Mucosa of descending colon (tissue), 3 donors: Measurements from ENCODE around the gene AXIN2. TPM values are rescaled to one million over a fixed set of nuclear protein-coding genes. Genes with fewer than 3 reads are reported as not detected.

ENCODE experiments used
- ATAC-seq: fragments of 200-7000 bp; cut with Tn5 transposase; one replicate; pipeline ENCODE4 v1.9.1; 2020; ENCODE audit warnings: mild to moderate bottlenecking, moderate library complexity
- DNase-seq, 3 donors: peaks; one replicate each; pipeline ENCODE4 v3.0.0-alpha.2; 2020
- H3K36me3 ChIP-seq: fragments of 200-600 bp; one replicate; pipeline ENCODE4 v1.8.0; 2021; ENCODE audit warnings: low read depth, mild to moderate bottlenecking
- H3K4me1 ChIP-seq: fragments of 200-600 bp; one replicate; pipeline ENCODE4 v1.8.0; 2021; ENCODE audit warnings: low read depth, mild to moderate bottlenecking
- H3K4me3 ChIP-seq: fragments of 200-600 bp; one replicate; pipeline ENCODE4 v1.8.0; 2021; ENCODE audit warnings: mild to moderate bottlenecking
- H3K9me3 ChIP-seq: fragments of 200-600 bp; one replicate; pipeline ENCODE4 v1.8.0; 2021; ENCODE audit warnings: mild to moderate bottlenecking
- intact Hi-C, 2 donors: fragments of 100-400 bp; cut with DNase I in 1 of 2; cut with micrococcal nuclease in 1 of 2; formaldehyde crosslinking; loops; one replicate each; pipeline versions ENCODE4 v1.11.0 to v1.11.1; 2022; cut with DNase I, micrococcal nuclease
- total RNA-seq, 3 donors: library from RNA; stranded (reverse); fragmentation: NEBNext Ultra II Directional in 2 of 3; extraction: Animal tissue kit (Norgen Biotek cat#: 25700) in 2 of 3; gene quantifications; one replicate each; pipeline versions ENCODE4 v1.2.1 to v1.2.4, GENCODE V29; 2021 to 2023
- TF ChIP-seq, protein P1 (sequence below): fragments of 200-600 bp; IDR thresholded peaks from one replicate; pipeline ENCODE4 v1.8.0; 2022; ENCODE audit warnings: antibody characterized with exemption, mild to moderate bottlenecking
- donor health status: DM: no; HTN: no; CAD: no; lungs with moderate emphysema.
- donor health status: DM: no; HTN: no; CAD: no.
- donor health status: DM: no; HTN: yes; CAD: no.

The AXIN2 gene
- total RNA-seq, 3 donors from 2014 or later = 27.6 to 63.3 (median 39.3) TPM

GRCh38 chr17:65564793-65565192, 3.3 kb upstream of the AXIN2 start:
- peaks cover 9% of the 10 kb centered on the region for H3K4me1 ChIP-seq
- DNase-seq (no peak), ATAC-seq (no peak)
- TF ChIP-seq, protein P1, sequence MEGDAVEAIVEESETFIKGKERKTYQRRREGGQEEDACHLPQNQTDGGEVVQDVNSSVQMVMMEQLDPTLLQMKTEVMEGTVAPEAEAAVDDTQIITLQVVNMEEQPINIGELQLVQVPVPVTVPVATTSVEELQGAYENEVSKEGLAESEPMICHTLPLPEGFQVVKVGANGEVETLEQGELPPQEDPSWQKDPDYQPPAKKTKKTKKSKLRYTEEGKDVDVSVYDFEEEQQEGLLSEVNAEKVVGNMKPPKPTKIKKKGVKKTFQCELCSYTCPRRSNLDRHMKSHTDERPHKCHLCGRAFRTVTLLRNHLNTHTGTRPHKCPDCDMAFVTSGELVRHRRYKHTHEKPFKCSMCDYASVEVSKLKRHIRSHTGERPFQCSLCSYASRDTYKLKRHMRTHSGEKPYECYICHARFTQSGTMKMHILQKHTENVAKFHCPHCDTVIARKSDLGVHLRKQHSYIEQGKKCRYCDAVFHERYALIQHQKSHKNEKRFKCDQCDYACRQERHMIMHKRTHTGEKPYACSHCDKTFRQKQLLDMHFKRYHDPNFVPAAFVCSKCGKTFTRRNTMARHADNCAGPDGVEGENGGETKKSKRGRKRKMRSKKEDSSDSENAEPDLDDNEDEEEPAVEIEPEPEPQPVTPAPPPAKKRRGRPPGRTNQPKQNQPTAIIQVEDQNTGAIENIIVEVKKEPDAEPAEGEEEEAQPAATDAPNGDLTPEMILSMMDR = no peak
- no peak overlapping the region for H3K4me3 ChIP-seq
- H3K36me3 ChIP-seq = no peaks in the 10 kb centered on the region
- intact Hi-C loops = no loop called here
- H3K9me3 ChIP-seq = no peaks in the 10 kb centered on the region

DNA sequence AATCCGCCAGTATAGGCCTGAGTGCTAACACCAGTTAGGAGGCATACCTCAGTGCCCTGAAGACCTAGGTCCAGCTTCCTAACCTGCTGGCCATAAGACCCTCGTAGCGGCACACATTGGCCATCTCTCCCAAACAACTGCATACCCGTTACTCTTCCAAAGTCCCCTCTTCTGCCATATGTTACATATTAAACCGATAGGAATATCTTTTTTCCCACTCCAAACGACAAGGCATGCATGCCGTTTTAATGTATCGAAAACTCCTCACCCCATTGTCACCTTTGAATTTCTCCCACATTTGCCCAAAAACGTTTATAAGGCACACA, 721 bp upstream of the AXIN2 start:
- H3K9me3 ChIP-seq = no peaks in the 10 kb centered on the region
- no peak overlapping the region for H3K4me3 ChIP-seq
- TF ChIP-seq, protein P1 = no peak
- DNase-seq = no peak
- peaks cover 18% of the 10 kb centered on the region for H3K4me1 ChIP-seq
- no peak for ATAC-seq
- intact Hi-C loops = no loop called here
- no peaks in the 10 kb centered on the region for H3K36me3 ChIP-seq

- peak overlapping the region; percentile 72 for H3K4me3 ChIP-seq
- ATAC-seq (peak; percentile 45), DNase-seq (peak; percentile 89 to 91 (median 90))
- intact Hi-C loops = no loop called here
- no peaks in the 10 kb centered on the region for H3K9me3 ChIP-seq
- TF ChIP-seq, protein P1 = no peak
- H3K36me3 ChIP-seq = no peaks in the 10 kb centered on the region
- peaks cover 29% of the 10 kb centered on the region for H3K4me1 ChIP-seq
These were observed 608 bp downstream of the AXIN2 start for GRCh38 chr17:65560628-65561451.

DNA sequence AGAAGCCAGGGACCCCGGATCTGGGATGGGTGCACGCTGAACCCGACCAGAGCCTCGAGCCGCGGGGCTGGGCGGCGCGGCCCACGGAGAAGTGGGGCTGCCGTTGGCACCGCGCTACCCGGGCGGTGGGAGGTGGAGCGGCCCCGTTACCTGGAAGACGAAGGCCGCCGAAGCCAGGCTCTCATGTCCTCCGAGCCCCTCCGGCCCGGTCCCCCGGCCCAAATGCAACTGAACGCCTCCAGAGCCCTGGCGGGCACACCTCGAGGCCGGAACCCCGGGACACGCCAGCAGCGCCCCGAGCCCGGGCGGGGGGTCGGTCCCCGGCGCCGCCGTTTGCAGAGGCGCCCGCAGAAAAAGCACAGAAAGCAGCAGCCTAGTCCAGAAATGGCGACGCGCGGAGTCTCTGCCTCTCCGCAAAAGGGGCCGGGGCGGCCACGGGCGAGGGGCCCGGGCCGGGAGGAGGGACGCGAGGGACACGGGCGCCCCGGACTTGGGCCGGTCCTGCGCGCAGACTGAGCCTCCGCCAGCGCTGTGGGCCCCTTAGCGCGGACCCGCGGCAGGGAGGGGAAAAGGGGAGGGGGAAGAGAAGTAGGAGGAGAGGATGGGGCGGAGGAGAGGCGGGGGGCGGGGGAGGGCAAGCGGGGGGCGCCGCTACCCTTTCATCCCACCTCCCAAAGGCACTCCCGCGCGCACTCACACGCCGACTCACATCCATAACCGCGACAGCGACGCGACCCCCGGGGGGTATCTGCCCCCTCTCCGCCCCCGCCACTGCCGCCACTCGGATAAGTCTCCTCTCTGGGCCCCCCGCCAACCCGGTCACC, 1.4 kb downstream of the AXIN2 start:
- DNase-seq = peak; percentile 39 to 69 (median 69)
- no peaks in the 10 kb centered on the region for H3K9me3 ChIP-seq
- H3K36me3 ChIP-seq = no peaks in the 10 kb centered on the region
- peak overlapping the region; percentile 72 for H3K4me3 ChIP-seq
- peaks cover 29% of the 10 kb centered on the region for H3K4me1 ChIP-seq
- TF ChIP-seq, protein P1 = no peak
- peak; percentile 12 for ATAC-seq
- intact Hi-C loops = loop anchor here in 1 of 2 donors (10.0 kb wide), 1 partner anchor 105 kb away; no protein-coding TSS in a partner anchor

DNA sequence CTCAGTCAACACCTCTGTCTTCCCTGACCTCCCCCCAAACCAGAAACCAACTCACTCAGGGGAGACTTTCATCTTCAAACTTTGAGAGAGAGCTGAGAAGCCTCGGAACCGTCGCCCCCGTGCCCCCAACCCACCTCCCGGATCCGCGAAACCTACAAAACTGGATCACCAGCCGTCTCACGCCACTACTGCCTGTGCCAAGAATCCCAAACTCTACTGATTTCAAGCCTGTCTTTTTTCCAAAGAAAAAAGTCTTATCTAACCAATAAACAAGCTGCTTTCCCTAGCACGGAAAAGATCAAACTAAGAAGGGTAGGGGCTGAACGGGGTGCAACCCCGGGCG, 2.0 kb downstream of the AXIN2 start:
- TF ChIP-seq, protein P1 = no peak
- intact Hi-C loops = loop anchor here in 1 of 2 donors (10.0 kb wide), 1 partner anchor 105 kb away; no protein-coding TSS in a partner anchor
- ATAC-seq = no peak
- peaks cover 34% of the 10 kb centered on the region for H3K4me1 ChIP-seq
- H3K9me3 ChIP-seq = no peaks in the 10 kb centered on the region
- no peaks in the 10 kb centered on the region for H3K36me3 ChIP-seq
- peak overlapping the region; percentile 72 for H3K4me3 ChIP-seq
- no peak for DNase-seq
